CD1c-positive myeloid dendritic cell (primary cell): ENCODE results near the gene AJAP1.

ENCODE experiments used
- DNase-seq: peaks from one replicate; pipeline ENCODE4 v3.0.0-alpha.2; 2016; ENCODE audit errors: extremely low spot score

The AJAP1 gene

DNA sequence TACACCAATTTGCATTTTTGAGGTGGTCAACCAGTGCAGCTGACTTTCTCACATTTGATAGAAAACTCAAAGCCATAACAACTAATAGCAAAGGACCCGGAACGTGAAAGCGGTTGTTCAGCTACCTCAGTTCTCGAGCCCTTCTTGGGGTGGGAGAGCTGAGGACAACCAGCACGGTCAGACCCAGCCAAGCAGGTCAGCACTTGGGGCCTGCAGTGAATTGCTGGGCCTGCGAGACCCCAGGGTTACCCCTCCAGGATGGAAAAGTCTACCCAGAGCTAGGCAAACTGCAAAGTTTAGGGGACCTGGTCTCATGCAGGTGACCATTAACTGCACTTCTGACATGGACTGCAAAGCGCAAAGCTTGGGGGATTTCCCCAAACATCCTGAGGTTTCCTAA is 23.8 kb upstream of the AJAP1 start:
- no peak for DNase-seq

DNA sequence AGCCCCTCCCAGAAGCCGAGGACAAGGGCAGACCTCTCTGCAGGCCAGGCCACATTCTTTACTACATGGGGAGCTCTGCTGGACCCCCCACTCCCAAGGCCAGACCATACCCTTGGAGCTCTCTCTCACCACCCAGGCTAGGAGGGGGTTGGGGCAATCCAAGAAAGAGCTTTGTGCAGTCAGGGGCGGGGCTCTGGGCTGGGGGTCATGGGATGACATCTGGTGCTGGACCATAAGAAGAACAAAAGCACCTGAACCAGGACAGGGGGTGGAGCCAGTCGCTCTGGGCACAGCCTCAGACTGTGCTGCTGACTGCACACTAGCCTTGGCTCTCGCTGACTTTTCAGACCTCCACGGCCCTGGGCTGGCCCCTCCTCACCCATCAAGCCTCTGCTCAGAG is 23.1 kb upstream of the AJAP1 start:
- DNase-seq: no peak

DNA sequence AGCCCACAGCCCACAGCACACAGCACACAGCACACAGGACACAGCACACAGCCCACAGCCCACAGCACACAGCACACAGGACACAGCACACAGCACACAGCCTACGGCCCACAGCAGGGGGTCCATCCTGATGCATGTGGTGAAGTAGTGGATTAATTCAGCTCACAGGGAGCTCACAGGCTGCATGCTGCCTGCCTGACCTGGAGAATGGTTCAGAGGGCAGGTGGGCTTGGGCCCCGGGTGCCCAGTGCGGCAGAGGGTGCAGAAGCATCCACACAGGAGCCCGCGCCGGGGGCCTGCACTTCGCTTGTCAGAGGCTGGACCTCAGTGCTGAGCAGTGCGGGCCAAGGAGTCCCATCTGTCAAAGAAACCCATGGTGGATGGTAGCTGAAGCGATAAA is 21.1 kb upstream of the AJAP1 start:
- DNase-seq: no peak

DNA sequence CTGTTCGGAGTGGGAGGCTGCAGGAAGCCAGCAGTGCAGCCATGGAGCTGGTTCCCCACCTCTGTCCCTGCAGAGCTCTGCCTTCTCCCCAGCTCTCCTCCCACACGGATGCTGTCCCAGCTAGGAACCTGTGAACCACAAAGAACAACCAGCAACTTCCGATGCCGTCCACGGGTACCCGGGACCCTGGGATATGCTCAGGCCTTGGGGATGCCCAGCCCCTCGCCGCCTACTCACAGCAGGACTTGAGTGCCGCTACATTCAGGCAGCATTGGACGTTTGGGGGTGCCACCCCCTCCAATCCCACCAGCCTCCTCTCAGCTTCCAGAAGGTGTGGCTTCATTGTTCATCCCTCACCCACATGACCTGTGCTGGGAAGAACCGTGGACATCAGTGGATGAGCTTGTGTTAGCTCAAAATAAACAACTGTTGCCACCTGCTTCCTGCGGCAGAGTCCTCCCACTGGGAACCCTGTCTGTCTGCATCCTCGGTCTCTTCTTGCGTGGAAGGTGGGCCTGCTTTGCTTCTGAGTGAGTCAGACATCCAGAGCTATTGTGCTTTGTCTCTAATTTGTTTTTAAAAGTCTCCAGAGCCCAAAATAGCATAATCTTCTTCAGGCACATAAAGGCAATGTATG is 20.1 kb upstream of the AJAP1 start:
- DNase-seq: no peak

DNA sequence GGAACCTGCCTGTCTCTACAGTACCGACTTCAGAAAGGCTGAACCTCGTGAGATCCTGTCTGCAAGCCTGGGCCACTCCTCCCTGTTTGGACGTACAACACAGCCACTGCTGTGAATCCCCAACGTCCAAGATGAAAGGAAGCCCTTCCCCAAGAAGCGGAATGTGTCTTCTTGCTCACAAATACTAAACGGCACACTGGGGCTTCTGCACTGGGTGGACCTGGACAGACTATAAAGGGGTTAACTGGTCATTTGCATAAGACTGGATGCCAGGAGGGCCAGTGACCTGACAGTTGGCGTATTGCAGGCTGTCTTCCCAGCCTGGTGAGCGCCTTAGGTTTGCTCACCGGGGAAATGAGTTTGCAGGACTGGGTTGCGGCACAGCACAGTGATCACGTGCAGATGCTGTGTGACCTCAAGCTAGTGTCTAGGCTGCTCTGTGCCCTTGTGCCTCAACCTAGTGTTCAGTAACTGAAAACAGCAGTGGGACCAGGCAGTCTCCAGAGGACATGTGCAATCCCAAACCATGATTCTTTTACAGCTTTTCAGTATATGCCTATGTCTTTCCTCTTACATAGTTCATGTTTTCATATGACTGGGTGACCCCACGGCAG is 19.5 kb upstream of the AJAP1 start:
- DNase-seq: no peak

DNA sequence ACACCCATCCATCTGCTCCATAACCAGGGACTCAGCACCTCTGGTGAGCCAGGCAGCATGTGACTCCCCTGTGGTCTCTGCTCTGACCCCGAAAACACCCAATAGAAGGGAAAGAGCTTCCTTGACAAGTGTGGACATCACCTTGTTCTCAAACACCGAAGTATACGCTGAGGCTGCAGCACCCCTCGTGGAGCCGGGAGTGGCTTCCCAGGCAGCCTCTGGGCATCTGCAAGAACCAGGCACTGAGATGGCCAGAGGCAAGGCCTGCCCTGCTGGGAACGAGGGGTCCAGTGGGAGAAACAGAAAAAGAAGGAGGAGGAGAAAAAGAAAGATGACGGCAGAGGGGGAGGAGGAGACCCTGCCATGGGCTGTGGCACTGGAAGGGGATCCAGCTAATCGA is 18.2 kb upstream of the AJAP1 start:
- DNase-seq: no peak

DNA sequence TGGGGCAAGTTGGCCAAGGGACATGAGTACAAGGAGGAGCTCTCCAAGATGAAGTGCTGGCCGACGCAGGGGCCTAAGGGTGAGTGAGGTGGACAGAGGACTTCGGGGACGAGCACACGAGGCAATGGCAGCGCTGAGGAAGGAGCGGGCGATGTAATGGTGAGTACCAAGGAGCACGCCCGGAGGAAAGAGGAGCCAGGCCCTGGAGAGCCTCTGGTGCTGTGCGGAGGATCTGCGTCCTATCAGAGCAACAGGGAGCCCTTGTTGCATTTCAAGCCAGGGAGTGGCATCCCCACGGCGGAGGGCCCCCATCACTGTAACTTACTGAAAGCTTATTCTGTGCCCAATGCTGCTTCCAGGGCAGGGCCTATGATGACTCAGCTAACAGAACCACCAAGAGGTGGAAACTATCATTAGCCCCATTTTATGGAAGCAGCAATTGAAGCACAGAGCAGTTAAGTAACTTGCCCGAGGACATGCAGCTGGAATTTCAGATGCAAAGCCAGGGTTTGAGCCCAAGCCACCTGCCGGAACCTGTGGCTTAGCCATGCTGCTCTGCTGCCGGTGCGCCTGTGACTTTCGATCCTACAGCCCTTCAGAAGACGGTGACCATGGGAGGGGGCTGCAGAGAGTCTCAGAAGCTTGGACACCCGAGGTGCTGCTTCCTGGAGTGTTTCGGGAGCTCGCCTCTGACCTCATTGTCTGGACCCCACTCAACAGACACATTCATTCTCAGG is 17.6 kb upstream of the AJAP1 start:
- no peak for DNase-seq

DNA sequence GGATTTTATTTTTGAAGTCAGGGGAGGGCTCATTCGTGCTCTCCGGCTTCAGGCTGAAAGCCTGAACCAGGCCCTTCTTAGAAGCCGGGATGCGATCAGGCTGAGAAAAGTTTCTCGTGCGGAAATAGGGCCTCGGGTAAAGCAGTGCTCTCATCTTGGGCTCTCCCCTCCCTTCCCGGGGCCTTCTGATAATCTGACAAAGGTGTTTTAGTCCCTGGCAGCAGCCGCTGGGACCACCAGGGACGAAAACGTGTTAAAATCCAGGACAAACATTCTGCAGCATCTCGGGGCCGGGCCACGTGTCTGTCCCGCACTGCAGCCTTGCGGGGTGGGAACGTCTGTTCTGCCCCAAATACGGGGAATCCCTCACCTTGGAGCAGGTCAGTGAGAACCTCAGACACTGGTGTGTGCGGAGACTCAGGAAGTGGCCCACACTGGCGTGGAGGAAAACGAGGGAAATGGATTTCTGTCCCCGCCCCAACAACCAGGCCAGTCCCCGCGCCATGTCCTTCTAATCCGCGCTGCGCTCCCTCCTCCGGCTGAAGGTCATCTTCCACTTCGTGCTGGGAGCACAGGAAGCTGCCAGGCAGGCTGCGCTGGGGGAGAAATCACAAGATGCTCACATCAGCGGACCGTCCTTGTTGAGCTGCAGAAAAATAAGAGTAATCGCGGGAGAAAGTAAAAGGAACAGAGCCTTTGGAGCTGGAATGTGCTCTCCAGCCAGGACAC is 16.6 kb upstream of the AJAP1 start:
- no peak for DNase-seq

DNA sequence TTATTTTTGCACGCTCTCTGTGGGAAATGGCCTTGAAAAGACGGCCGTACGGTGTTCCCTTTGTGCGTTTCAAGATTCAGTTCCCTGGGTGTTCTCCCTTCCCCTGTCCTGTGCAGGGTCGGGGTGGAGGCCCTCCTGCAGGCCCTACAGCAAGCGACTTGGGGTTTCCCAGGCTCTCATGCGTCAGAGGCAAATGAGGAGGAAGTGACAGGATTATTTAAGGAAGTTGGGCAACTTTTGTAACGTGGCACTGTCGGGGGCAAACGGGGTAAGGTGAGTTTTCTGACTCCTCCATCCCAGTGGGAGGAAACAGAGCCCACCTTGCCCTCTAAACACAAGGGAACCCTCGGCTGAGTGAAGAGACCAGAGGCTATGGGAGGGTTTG is 16.1 kb upstream of the AJAP1 start:
- peak; percentile 17 for DNase-seq

DNA sequence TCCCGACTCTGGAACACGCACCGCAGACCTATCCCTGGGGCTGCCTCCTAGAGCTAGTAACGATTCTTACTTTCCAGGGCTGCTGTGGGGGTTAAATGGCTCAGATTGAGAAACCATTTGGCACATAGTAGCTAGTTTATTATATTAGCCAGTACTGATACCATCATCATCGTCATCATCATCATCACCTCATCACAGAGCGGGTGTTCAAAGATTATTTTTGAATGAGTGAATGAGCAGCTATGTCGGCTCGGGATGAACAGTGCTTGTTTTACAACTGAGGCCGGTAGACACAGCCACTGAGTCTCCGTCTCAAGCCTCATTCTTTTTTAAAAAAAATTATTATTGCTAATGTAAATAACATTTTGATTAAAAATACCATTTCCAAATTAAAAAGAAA is 13.5 kb upstream of the AJAP1 start:
- no peak for DNase-seq

DNA sequence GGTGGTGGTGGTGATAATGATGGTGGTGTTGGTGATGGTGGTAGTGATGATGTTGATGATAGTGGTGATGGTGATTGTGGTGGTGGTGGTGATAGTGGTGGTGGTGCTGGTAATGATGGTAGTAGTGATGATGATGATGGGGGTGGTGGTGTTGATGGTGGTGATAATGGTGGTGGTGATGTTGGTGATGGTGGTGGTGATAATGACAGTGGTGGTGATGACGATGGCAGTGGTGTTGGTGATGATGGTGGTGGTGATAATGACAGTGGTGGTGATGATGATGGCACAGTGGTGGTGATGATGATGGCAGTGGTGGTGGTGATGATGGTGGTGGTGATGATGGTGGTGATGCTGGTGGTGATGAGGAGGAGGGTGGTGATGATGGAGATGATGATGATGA is 7.0 kb upstream of the AJAP1 start:
- DNase-seq: no peak

DNA sequence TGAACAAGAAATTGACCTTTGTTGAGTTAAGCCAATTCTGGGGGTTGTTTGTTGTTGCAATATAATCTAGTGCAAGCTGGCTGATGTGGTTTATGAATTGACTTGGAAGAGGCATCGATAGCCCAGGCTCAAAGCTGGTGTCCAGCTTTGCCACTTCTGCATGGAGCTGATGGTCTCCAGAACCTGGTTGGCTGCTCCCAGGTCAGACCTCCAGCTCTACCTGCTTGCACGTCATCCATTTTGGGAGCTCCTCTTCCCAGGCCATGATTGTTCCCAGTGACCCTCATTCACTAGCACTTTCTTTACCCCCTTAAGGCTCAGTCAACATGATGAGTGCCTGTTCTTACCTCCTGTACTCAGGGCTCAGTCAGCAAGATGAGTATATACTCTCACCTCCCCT is 5.8 kb upstream of the AJAP1 start:
- DNase-seq: no peak

DNA sequence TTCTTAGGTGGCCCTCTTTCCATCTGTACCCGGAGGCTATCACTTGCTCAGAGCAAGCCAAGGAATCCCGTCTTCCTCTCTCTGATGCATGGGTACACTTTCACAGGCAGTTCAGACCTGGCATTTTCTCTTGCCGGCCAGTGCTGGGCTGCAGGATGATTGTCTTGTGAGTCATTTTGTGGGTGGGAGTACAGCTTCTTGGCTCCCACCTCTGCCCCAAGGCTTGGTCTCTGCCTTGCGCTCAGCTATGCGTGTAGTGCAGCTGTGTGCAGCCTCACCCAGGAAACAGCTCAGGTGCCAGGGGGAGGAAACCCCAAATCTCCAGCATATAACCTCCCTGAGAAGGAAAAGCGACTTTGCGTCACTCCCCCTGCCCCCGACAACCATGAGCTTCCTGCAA is 3.9 kb upstream of the AJAP1 start:
- DNase-seq: no peak

DNA sequence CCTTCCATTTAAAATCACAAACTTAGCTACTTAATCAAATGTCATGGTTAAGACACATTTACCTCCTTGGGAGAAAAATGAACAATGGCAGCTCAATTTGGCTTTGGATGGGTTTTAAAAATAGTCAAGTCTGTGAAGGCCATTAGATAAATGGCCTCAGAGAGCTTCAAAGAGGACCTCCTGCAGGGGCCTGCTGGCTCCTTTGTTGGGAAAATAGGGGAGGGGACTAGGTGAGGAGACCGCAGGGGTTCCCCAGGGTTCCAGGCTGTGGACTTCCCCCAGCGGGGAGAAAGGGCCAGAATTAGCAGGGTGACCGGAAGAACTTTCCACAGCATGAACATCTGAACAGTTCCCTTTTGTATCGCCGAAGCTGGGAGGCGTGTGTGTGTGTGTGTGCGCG is 3.4 kb upstream of the AJAP1 start:
- no peak for DNase-seq

DNA sequence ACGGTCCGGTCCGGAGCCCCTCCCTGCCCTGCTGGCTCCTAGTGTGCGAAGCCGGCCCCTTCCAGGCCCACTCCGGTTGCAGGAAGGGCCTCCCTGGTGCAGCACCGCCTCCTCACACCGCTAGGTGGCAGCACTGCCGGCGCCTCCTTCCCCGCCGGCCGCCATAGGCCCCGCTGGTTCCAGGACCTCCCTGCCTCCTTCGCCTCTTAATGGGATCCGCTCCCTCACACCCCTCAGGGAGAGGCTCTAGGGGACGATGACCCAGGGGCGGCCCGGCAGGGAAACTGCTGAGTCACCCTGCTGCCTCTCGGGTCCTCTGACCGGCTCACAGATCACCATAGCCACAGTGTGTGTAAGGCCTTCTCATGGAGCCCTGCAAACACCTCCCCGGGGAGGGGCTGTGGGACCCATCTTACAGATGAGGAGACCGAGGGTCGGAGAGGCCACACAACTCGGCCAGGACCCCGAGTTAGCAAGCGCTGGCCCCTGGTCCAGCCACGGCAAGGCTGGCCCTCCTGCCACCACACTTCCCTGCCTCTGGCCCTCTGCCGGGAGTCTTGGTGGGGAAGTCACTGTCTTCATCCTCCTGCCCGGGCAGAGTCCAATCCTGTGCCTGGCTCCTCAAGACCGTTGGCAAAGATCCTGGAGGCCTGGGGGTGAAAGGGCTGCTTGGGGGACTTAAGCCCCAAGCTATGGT is 1.6 kb upstream of the AJAP1 start:
- DNase-seq: peak; percentile 44

DNA sequence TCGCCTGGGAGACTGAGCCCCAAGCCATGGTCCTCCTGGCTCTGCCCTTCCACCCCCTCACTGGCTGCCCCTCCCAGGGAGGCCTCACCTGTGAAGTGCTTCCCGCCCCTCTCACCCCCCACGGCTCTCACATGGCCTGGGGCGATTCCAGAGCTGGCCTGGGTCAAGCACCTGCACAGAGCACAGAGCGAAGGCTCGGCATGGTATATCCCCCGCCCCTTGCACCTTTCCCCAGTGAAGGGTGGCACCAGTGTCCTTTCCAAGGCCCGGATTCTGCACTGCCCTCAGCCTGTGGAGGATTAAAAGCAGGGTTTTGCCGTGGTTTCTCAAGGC is 1.1 kb upstream of the AJAP1 start:
- DNase-seq: no peak

DNA sequence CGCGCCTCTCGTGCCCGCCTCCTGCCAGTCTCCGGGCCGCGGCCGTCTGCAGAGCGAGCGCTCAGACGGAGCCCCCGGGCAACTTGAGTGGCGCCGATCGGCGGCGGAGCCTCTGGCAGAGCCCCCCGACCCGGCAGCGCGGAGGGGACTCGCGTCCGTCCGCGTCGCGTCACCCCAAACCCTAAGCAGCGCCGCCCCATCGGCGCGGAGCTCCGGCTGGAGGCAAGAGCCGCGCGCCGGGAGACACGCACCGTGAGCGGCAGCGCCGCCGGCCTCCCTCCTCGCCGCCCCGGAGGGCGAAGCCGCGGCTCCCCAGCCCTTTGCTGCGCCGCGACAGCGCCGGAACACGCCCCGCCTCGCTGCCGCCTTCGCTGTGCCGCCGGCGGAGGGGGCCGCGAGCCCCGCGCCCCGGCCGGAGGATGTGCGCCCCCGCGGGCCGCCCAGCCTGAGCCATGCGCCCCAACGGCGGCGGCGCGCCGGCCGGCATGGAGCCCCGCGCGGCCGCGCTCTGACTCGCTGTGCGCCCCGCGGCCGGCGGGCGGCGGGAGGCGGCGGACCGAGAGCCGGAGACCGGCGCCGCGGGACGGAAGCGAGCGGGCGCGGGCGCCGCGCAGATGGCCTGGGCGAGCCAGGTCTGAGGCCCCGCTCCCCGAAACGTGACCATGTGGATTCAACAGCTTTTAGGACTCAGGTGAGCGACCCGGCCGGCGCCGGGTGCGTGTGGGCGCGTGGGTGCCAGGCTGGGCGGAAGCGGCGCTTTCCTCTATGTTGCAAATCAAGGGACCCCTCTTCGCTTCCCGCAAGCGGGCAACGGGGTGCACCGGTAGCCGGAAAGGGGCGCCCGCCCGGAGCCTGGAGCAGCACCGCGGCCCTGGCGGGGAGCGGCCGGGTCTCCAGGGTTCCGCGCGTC is 610 bp downstream of the AJAP1 start:
- no peak for DNase-seq

DNA sequence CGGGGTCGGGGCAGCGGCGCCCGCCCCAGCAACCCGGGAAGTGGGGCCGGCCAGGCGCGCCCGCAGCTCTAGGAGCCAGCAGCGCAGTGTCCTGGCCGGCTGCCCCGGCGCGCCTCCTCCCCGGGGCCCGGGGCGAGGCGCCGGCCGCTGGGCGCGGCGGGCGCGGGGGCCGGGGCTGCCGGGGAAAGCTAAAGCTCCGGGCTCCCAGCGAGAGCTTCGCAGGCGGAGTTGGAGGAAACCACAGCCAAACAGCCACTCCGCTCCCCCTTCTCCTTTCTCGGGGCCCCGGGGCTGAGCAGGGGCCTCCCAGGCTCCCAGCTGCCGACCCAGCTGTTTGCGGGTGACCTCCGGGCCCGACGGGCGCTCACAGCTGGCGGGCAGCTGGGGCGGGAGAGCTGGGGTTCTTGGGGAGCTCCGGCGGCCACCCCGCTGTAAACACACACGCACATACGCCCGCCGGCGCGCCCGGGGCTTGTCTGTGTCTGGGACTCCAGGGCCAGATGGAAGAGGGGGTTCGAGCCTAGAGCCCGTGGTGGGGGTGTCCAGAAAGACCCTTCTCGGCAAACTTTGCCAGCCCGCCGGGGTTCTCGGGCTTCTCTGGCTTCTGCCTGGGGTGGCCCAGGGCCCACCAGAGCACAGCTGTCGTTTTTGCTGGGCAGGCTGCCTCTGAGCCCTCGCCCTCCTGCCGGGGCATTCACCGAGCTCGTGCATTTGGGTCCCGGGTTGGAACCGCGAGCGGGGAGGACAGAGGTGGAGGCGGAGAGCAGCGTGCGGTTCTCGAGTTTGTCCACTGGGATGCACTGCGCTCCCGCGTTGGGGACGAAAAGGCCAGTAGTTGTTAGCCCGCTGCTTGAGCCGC is 1.5 kb downstream of the AJAP1 start:
- DNase-seq: no peak

DNA sequence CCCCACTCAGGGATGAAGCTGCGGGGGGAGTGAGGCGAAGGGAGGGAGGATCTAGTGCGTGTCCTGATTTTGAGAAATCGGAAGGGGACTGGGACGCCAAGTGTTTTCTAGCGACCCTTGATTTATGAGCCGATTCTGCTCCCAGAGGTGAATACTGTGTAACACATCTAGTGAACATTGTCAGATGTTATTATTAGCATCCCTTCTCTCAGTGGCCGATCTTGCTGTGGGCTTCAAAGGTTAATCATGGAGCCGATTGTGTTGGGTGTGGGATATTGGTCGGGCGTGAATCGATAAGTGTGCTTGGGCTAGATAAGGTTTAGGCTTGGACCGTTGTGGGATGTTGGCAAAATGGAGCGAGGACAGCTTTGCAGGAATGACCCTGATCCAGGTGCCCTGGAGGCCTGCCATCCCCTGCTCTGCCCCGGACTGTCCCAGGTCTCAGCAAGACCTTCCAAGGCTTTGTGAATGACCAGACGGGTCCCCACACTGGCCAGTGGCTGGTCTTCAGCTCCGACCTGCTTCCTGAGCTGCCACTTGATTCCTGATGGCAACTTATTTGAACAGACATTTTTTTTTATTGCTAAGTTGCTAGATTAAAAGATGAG is 2.2 kb downstream of the AJAP1 start:
- DNase-seq: no peak

DNA sequence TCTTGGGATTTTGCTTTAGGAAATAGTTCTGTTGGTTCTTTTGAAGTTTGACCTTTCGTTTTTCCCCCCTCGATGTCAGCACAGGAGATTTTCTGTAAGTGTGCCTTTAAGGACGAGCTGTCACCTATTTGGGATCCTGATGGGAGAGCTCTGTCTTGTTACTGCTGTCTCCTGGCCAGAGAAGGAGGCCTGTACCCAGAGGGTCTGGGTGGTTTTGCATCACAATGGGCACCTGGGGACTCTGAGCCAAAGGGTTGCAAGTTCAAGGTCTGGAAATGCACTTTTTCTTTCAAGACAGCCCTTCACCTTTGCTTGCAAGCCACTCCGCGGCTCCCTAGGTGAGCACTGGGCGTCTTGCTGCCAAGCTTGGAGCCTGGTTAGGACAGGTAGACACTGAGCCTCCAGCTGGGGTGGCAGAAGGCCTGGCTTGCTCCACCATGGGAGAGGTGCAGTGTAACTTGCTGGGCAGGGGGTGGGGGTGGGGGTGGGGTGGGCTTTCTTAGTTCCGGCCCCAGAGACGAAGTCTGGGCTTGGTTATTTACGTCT is 2.9 kb downstream of the AJAP1 start:
- DNase-seq: no peak
